ENCODE data around the gene ATP2A1.

DNA sequence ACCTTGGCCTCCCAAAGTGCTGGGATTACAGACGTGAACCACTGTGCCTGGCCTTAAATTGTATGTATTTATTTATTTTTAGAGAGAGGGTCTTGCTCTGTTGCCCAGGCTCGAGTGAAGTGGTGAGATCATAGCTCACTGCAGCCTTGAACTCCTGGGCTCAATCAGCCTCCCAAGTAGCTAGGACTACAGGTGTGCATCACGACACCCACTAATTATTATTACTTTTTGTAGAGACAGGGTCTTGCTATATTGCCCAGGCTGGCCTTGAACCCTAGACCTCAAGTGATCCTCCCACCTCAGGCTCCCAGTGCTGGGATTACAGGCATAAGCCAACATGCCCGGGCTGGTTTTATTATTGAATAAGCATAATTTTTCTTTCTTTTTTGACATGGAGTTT, 68.4 kb downstream of the ATP2A1 start:
- TF ChIP-seq ELF1 (IDR thresholded peaks at IDR 0.05; ENCODE audit: borderline replicate concordance, low read depth): no peak
- TF ChIP-seq POLR2A (IDR thresholded peaks at IDR 0.05; ENCODE audit: borderline replicate concordance, extremely low read depth, insufficient read depth, insufficient read length): no peak
- TF ChIP-seq, protein P1, sequence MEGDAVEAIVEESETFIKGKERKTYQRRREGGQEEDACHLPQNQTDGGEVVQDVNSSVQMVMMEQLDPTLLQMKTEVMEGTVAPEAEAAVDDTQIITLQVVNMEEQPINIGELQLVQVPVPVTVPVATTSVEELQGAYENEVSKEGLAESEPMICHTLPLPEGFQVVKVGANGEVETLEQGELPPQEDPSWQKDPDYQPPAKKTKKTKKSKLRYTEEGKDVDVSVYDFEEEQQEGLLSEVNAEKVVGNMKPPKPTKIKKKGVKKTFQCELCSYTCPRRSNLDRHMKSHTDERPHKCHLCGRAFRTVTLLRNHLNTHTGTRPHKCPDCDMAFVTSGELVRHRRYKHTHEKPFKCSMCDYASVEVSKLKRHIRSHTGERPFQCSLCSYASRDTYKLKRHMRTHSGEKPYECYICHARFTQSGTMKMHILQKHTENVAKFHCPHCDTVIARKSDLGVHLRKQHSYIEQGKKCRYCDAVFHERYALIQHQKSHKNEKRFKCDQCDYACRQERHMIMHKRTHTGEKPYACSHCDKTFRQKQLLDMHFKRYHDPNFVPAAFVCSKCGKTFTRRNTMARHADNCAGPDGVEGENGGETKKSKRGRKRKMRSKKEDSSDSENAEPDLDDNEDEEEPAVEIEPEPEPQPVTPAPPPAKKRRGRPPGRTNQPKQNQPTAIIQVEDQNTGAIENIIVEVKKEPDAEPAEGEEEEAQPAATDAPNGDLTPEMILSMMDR (IDR thresholded peaks at IDR 0.05 in 2 of 3, conservative IDR thresholded peaks at IDR 0.05 in 1 of 3; ENCODE audit: borderline replicate concordance in 1 of 3, insufficient read depth in 1 of 3, low read depth in 2 of 3, low read length in 2 of 3): no peak
- no peak for TF ChIP-seq EZH2 (IDR thresholded peaks at IDR 0.05)

All from HCT116 (cell line).